GM23248 (cell line): ENCODE results near the gene ACTR5. TPM values are rescaled to one million over a fixed set of nuclear protein-coding genes. Genes with fewer than 3 reads are reported as not detected.
A peak's percentile ranks its signal among the peaks of the same experiment; 100 is the strongest.

Source experiments
- DNase-seq: peaks from one replicate; pipeline ENCODE4 v3.0.0-alpha.2; 2015
- H2AFZ ChIP-seq: fragments of 200-600 bp; sonication (generic); 2 replicates; pipeline ENCODE4 v1.6.1; 2016; ENCODE audit warnings: antibody characterized with exemption
- H3F3A ChIP-seq: fragments of 200-600 bp; sonication (generic); 2 replicates; pipeline ENCODE4 v1.6.1; 2016; ENCODE audit warnings: mild to moderate bottlenecking, antibody characterized with exemption, mixed run types; ENCODE audit not compliant: insufficient read depth
- H3K27ac ChIP-seq: fragments of 200-600 bp; sonication (generic); 2 replicates; pipeline ENCODE4 v1.5.1; 2016; ENCODE audit warnings: mild to moderate bottlenecking
- H3K27me3 ChIP-seq: fragments of 200-600 bp; sonication (generic); replicated peaks from 2 replicates; pipeline ENCODE4 v1.6.1; 2016; ENCODE audit warnings: mild to moderate bottlenecking; ENCODE audit not compliant: insufficient read depth
- H3K36me3 ChIP-seq: fragments of 200-600 bp; sonication (generic); 2 replicates; pipeline ENCODE4 v1.6.1; 2016; ENCODE audit warnings: low read depth, mild to moderate bottlenecking
- H3K4me1 ChIP-seq: fragments of 200-600 bp; sonication (generic); 2 replicates; pipeline ENCODE4 v1.6.1; 2016; ENCODE audit warnings: mild to moderate bottlenecking; ENCODE audit not compliant: insufficient read depth
- H3K4me2 ChIP-seq: fragments of 200-600 bp; sonication (generic); one replicate; pipeline ENCODE4 v1.6.1; 2016; ENCODE audit warnings: mild to moderate bottlenecking; ENCODE audit not compliant: unreplicated experiment
- H3K4me3 ChIP-seq: fragments of 200-600 bp; sonication (generic); 2 replicates; pipeline ENCODE4 v1.5.1; 2016; ENCODE audit warnings: mild to moderate bottlenecking
- H3K79me2 ChIP-seq: fragments of 200-600 bp; sonication (generic); 2 replicates; pipeline ENCODE4 v1.6.1; 2016; ENCODE audit warnings: mild to moderate bottlenecking; ENCODE audit not compliant: insufficient read depth
- H3K9ac ChIP-seq: fragments of 200-600 bp; sonication (generic); 2 replicates; pipeline ENCODE4 v1.6.1; 2016; ENCODE audit warnings: mild to moderate bottlenecking
- H3K9me2 ChIP-seq: fragments of 200-600 bp; sonication (generic); 2 replicates; pipeline ENCODE4 v1.6.1; 2016; ENCODE audit warnings: mixed run types, mild to moderate bottlenecking, moderate library complexity; ENCODE audit not compliant: insufficient read depth
- H3K9me3 ChIP-seq: fragments of 200-600 bp; sonication (generic); one replicate; pipeline ENCODE4 v1.6.1; 2017; ENCODE audit warnings: low read depth
- H4K20me1 ChIP-seq: fragments of 200-600 bp; sonication (generic); 2 replicates; pipeline ENCODE4 v1.6.0; 2016; ENCODE audit not compliant: insufficient read depth
- EZH2 ChIP-seq: fragments of 200-600 bp; sonication (generic); IDR thresholded peaks from 2 replicates; pipeline ENCODE4 v1.6.1; 2018; ENCODE audit warnings: antibody characterized with exemption, mild to moderate bottlenecking; ENCODE audit not compliant: insufficient read depth, poor library complexity, severe bottlenecking
- EZH2phosphoT487 ChIP-seq: fragments of 200-600 bp; sonication (generic); IDR thresholded peaks from 2 replicates; pipeline ENCODE4 v1.6.1; 2018; ENCODE audit warnings: antibody characterized with exemption, moderate library complexity, mild to moderate bottlenecking, low read depth; ENCODE audit not compliant: insufficient read depth
- WGBS, 2 experiments: methylation state at CpG; one replicate each; pipeline ENCODE4 v1.1.6; 2015 to 2017; ENCODE audit warnings: low lambda C conversion rate in 2 of 2, low coverage in 1 of 2; ENCODE audit errors: missing lambda C conversion rate in 2 of 2; 5-methylcytosine and 5-hydroxymethylcytosine counted together
- in situ Hi-C: fragments of 300-500 bp; cut with MboI; formaldehyde crosslinking; loops from 2 replicates; pipeline ENCODE4 v1.15.0; 2020
- polyA plus RNA-seq: library from polyadenylated mRNA; unstranded; fragments of >200 nt; fragmentation: Nextera tagmentation; extraction: Ambion mirVana; gene quantifications from 2 replicates; pipeline ENCODE4 v1.2.1, GENCODE V29; 2016
- total RNA-seq: library from RNA; depleted of rRNA; stranded (reverse); fragments of >200 nt; shearing (Covaris generic); gene quantifications from 2 replicates; pipeline ENCODE4 v1.2.3, GENCODE V29; 2014

ACTR5 gene
- total and polyA plus RNA-seq, 2 experiments from 2014 or later = 3.0 to 4.0 TPM

GRCh38 chr20:38745757-38746156 lies 2.5 kb upstream of the ACTR5 start:
- H3F3A ChIP-seq = no peaks in the 10 kb centered on the region
- in situ Hi-C loops = no loop called here
- WGBS, 2 experiments = 57 to 59% methylated on average over 2 of the region's 2 CpGs

GRCh38 chr20:38747495-38748096 lies 664 bp upstream of the ACTR5 start:
- Histone ChIP-seq H3K27me3 (peaks cover 2% of the 10 kb centered on the region; the same call in 1 of the 2 replicates), H3F3A (no peaks in the 10 kb centered on the region), H3K4me3 (peak overlapping the region; percentile 88), H3K79me2 (peaks cover 6% of the 10 kb centered on the region; the same call in 1 of the 2 replicates), H3K4me1 (peaks cover 6% of the 10 kb centered on the region), H2AFZ (peak overlapping the region; percentile 96), H3K9me3 (no peaks in the 10 kb centered on the region), H3K9me2 (no peaks in the 10 kb centered on the region), H3K36me3 (peaks cover 5% of the 10 kb centered on the region; the same call in 1 of the 2 replicates), H3K9ac (peak overlapping the region; percentile 53), H3K4me2 (peak overlapping the region; percentile 95), H3K27ac (no peak overlapping the region), H4K20me1 (no peaks in the 10 kb centered on the region)
- 11 to 14% methylated on average over 28 to 38 of the region's 39 CpGs for WGBS, 2 experiments
- in situ Hi-C loops = no loop called here
- no peak for TF ChIP-seq EZH2
- no peak for TF ChIP-seq EZH2phosphoT487
- DNase-seq = peak; percentile 30

More at GRCh38 chr20:38745757-38746156, 2.5 kb upstream of the ACTR5 start:
- Histone ChIP-seq H3K36me3 (no peaks in the 10 kb centered on the region), H3K4me2 (no peak overlapping the region), H3K27me3 (peaks cover 18% of the 10 kb centered on the region), H3K79me2 (peaks cover 6% of the 10 kb centered on the region; the same call in 1 of the 2 replicates), H4K20me1 (no peaks in the 10 kb centered on the region), H3K27ac (no peak overlapping the region), H3K9ac (no peak overlapping the region), H2AFZ (no peak overlapping the region), H3K4me1 (peaks cover 6% of the 10 kb centered on the region), H3K9me2 (no peaks in the 10 kb centered on the region), H3K9me3 (no peaks in the 10 kb centered on the region), H3K4me3 (no peak overlapping the region)
- no peak for DNase-seq
- TF ChIP-seq EZH2phosphoT487 (no peak), EZH2 (no peak)

DNA sequence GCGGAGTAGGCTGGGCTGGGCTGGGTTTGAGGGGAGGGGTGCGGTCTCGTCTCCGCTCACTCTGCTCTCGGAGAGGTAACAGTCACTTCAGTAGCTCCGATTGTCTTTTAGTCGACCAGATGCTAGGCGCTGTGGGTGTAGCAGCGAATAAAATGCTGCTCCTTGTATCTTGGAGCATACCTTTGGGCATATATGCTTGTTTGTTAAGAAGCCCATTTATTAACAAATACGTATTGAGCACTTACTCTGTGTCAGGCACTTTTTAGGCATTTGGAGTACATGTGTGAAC lies 545 bp downstream of the ACTR5 start:
- H3K36me3 ChIP-seq = peaks cover 8% of the 10 kb centered on the region; the same call in 1 of the 2 replicates
- peak overlapping the region; percentile 95 for H3K4me2 ChIP-seq
- no peaks in the 10 kb centered on the region for H3K9me2 ChIP-seq
- H3K9ac ChIP-seq = peak overlapping the region; percentile 77
- peaks cover 6% of the 10 kb centered on the region for H3K4me1 ChIP-seq
- H3K27ac ChIP-seq = no peak overlapping the region
- no peaks in the 10 kb centered on the region for H4K20me1 ChIP-seq
- no peaks in the 10 kb centered on the region for H3K27me3 ChIP-seq
- in situ Hi-C loops = no loop called here
- H3K4me3 ChIP-seq = peak overlapping the region; percentile 88
- H2AFZ ChIP-seq = peak overlapping the region; percentile 96
- H3F3A ChIP-seq = no peaks in the 10 kb centered on the region
- 0 to 1% methylated on average over 10 of the region's 10 CpGs for WGBS, 2 experiments
- no peak for DNase-seq
- no peak for TF ChIP-seq EZH2phosphoT487
- TF ChIP-seq EZH2 = no peak
- H3K79me2 ChIP-seq = peaks cover 6% of the 10 kb centered on the region; the same call in 1 of the 2 replicates
- no peaks in the 10 kb centered on the region for H3K9me3 ChIP-seq

DNA sequence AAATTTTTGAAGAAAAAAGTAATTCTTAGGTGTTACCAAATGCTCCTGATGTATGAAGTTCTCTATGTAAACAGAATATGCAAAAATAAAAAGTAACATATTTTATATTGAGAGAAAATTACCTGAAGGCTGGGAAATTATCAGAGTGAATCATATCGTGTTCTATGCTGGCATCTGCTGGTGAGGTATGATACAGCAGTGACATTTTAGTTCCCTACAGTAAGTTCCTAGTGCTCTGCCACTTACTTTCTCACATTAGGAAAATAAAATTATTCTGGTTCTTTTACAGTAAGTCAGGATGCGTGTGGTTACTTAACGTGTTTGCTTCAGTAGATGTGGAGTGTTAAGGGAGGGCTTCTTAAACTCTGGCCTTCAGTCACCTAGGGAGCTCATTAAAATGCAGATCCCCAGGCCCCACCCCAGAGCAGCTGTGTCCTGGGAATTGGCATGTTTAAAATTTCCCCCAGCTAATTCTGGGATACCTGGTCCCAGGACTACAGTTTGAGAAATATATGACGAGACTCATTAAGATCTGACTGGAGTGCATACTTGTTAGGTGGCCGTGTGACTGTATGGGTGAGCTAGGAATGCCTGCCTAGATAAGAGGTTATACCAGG lies 3.2 kb downstream of the ACTR5 start:
- Histone ChIP-seq H3K27me3 (no peaks in the 10 kb centered on the region), H4K20me1 (no peaks in the 10 kb centered on the region), H3K4me2 (no peak overlapping the region), H3K4me3 (no peak overlapping the region), H3K9me3 (no peaks in the 10 kb centered on the region), H3K27ac (no peak overlapping the region), H3K4me1 (peaks cover 6% of the 10 kb centered on the region), H3K9me2 (no peaks in the 10 kb centered on the region), H3F3A (no peaks in the 10 kb centered on the region), H2AFZ (no peak overlapping the region), H3K79me2 (peaks cover 6% of the 10 kb centered on the region; the same call in 1 of the 2 replicates), H3K36me3 (peaks cover 20% of the 10 kb centered on the region), H3K9ac (no peak overlapping the region)
- DNase-seq = peak; percentile 64
- WGBS, 2 experiments = 50 to 54% methylated on average over 5 of the region's 5 CpGs
- TF ChIP-seq EZH2phosphoT487 (no peak), EZH2 (no peak)
- in situ Hi-C loops = no loop called here
